A549 (cell line): ENCODE data around the gene RAB14. TPM values are rescaled to one million over a fixed set of nuclear protein-coding genes. Genes with fewer than 3 reads are reported as not detected.

Experiments
- ATAC-seq, 2 experiments: fragments of 200-7000 bp in 1 of 2; fragments of >200 bp in 1 of 2; cut with Nextera tagmentation in 1 of 2; cut with Tn5 transposase in 1 of 2; 3 replicates each; pipeline versions ENCODE4 v1.8.0 to v1.9.1; 2018 to 2020; ENCODE audit warnings: mild to moderate bottlenecking in 1 of 2, moderate library complexity in 1 of 2
- CTCF ChIA-PET: fragments of 300-600 bp; sonication (Branson Sonifier 250); formaldehyde crosslinking; extraction: SDS; loops from one replicate; lab custom pipeline; 2021; ENCODE audit warnings: antibody characterized with exemption, inconsistent platforms; lab: Yijun Ruan, JAX
- POLR2A ChIA-PET: fragments of 350-600 bp; formaldehyde crosslinking; extraction: SDS; loops from one replicate; lab custom pipeline; 2021; ENCODE audit warnings: antibody characterized with exemption, inconsistent platforms; lab: Yijun Ruan, JAX
- DNase-seq, 2 experiments: peaks; one replicate each; pipeline versions ENCODE4 v3.0.0 to v3.0.0-alpha.2; 2011 to 2016; ENCODE audit warnings: low read depth in 1 of 2, low spot score in 1 of 2
- FAIRE-seq: peaks from 2 replicates; lab custom pipeline; 2011; peaks lifted over from hg19 to GRCh38; lab: Jason Lieb, UNC
- H3K27ac ChIP-seq, 2 experiments: fragments of >200 bp; sonication (Bioruptor Twin); formaldehyde crosslinking; 3 replicates each; pipeline ENCODE4 v1.5.1; 2016 to 2017
- H3K4me1 ChIP-seq: fragments of >200 bp; sonication (Bioruptor Twin); formaldehyde crosslinking; 3 replicates; pipeline ENCODE4 v1.6.1; 2016
- H3K4me2 ChIP-seq: fragments of >200 bp; sonication (Bioruptor Twin); formaldehyde crosslinking; 3 replicates; pipeline ENCODE4 v1.6.1; 2016
- H3K4me3 ChIP-seq: fragments of >200 bp; sonication (Bioruptor Twin); formaldehyde crosslinking; 3 replicates; pipeline ENCODE4 v1.5.1; 2016
- H3K9me3 ChIP-seq: fragments of >200 bp; sonication (Bioruptor Twin); formaldehyde crosslinking; 3 replicates; pipeline ENCODE4 v1.6.1; 2016
- CBX8 ChIP-seq: fragments of 200-600 bp; sonication (generic); IDR thresholded peaks from 2 replicates; pipeline ENCODE4 v1.6.1; 2016
- CEBPB ChIP-seq, 2 experiments: fragments of >200 bp in 1 of 2; sonication (Bioruptor Twin) in 1 of 2; formaldehyde crosslinking in 1 of 2; IDR thresholded peaks; 2 replicates each; pipeline ENCODE4 v1.6.1; 2012 to 2016
- CHD4 ChIP-seq: fragments of 200-600 bp; sonication (generic); IDR thresholded peaks from 2 replicates; pipeline ENCODE4 v1.6.1; 2016; ENCODE audit warnings: antibody characterized with exemption, mild to moderate bottlenecking, borderline replicate concordance
- FOSB ChIP-seq: fragments of 250-450 bp; sonication (Bioruptor Pico); IDR thresholded peaks from 2 replicates; pipeline ENCODE4 v1.5.0; 2020; ENCODE audit warnings: mild to moderate bottlenecking, moderate library complexity
- FOSL2 ChIP-seq, 2 experiments: fragments of 450-650 bp in 1 of 2; fragments of >200 bp in 1 of 2; sonication (Bioruptor Twin) in 1 of 2; formaldehyde crosslinking; IDR thresholded peaks; 2 replicates each; pipeline versions ENCODE4 v1.5.0 to v1.6.1; 2016 to 2020; ENCODE audit warnings: mild to moderate bottlenecking in 1 of 2, moderate library complexity in 1 of 2
- FOXS1 ChIP-seq: fragments of 250-450 bp; sonication (Bioruptor Pico); IDR thresholded peaks from 2 replicates; pipeline ENCODE4 v1.5.0; 2020; ENCODE audit warnings: mild to moderate bottlenecking, moderate library complexity
- GATA3 ChIP-seq: IDR thresholded peaks from 2 replicates; pipeline ENCODE4 v1.6.1; 2012; ENCODE audit warnings: borderline replicate concordance
- HDAC2 ChIP-seq: fragments of 200-600 bp; sonication (generic); IDR thresholded peaks from 2 replicates; pipeline ENCODE4 v1.6.1; 2016
- HOXB5 ChIP-seq: fragments of 250-450 bp; sonication (Bioruptor Pico); IDR thresholded peaks from 2 replicates; pipeline ENCODE4 v1.5.0; 2020; ENCODE audit warnings: mild to moderate bottlenecking, moderate library complexity
- JUN ChIP-seq, 2 experiments: fragments of >200 bp; sonication (Bioruptor Twin); formaldehyde crosslinking; IDR thresholded peaks; 2 replicates in 1 of 2; 3 replicates in 1 of 2; pipeline ENCODE4 v1.6.1; 2016 to 2017
- KDM1A ChIP-seq: fragments of 200-600 bp; sonication (generic); IDR thresholded peaks from 2 replicates; pipeline ENCODE4 v1.6.1; 2016; ENCODE audit warnings: low read depth, mild to moderate bottlenecking
- MAFK ChIP-seq: fragments of 450-650 bp; IDR thresholded peaks from 2 replicates; pipeline ENCODE4 v1.6.1; 2014; ENCODE audit not compliant: partially characterized antibody
- MYC ChIP-seq: IDR thresholded peaks from 2 replicates; pipeline ENCODE4 v1.6.1; 2012; ENCODE audit warnings: mild to moderate bottlenecking, inconsistent platforms, low read length, improper control_type of control experiment, borderline replicate concordance
- NPAS2 ChIP-seq: fragments of 250-450 bp; sonication (Bioruptor Pico); IDR thresholded peaks from 2 replicates; pipeline ENCODE4 v1.8.0; 2022; ENCODE audit warnings: mild to moderate bottlenecking, moderate library complexity, borderline replicate concordance
- POLR2A ChIP-seq: IDR thresholded peaks from 2 replicates; pipeline ENCODE4 v1.6.1; 2012; ENCODE audit warnings: mild to moderate bottlenecking, low read length
- RAD21 ChIP-seq, 2 experiments: fragments of >200 bp in 1 of 2; sonication (Bioruptor Twin) in 1 of 2; formaldehyde crosslinking in 1 of 2; IDR thresholded peaks in 1 of 2; conservative IDR thresholded peaks in 1 of 2; 2 replicates in 1 of 2; 3 replicates in 1 of 2; pipeline ENCODE4 v1.6.1; 2012 to 2018; ENCODE audit warnings: inconsistent platforms in 1 of 2
- RCOR1 ChIP-seq: fragments of 150-350 bp; IDR thresholded peaks from 2 replicates; pipeline ENCODE4 v1.6.1; 2014; ENCODE audit warnings: antibody characterized with exemption, low read length, low read depth
- RFX5 ChIP-seq: fragments of 450-650 bp; IDR thresholded peaks from 2 replicates; pipeline ENCODE4 v1.7.1; 2014; ENCODE audit warnings: antibody characterized with exemption, mild to moderate bottlenecking, moderate library complexity
- RNF2 ChIP-seq: fragments of 200-600 bp; sonication (generic); IDR thresholded peaks from 2 replicates; pipeline ENCODE4 v1.6.1; 2016; ENCODE audit warnings: low read depth, mild to moderate bottlenecking, antibody characterized with exemption, moderate library complexity, borderline replicate concordance
- TFCP2L1 ChIP-seq: fragments of 250-450 bp; sonication (Bioruptor Pico); IDR thresholded peaks from 2 replicates; pipeline ENCODE4 v1.5.0; 2021; ENCODE audit warnings: mild to moderate bottlenecking
- ZSCAN20 ChIP-seq: fragments of 250-450 bp; sonication (Bioruptor Pico); IDR thresholded peaks from 2 replicates; pipeline ENCODE4 v1.8.0; 2022; ENCODE audit warnings: mild to moderate bottlenecking, moderate library complexity
- WGBS: methylation state at CpG from one replicate; pipeline ENCODE4 v1.1.6; 2017; ENCODE audit errors: missing lambda C conversion rate; 5-methylcytosine and 5-hydroxymethylcytosine counted together
- polyA plus RNA-seq, 4 experiments: library from polyadenylated mRNA; depleted of rRNA in 3 of 4; stranded (reverse); fragments of >200 nt; fragmentation: RNase III in 1 of 4; extraction: RNeasy Plus Mini Kit Qiagen cat#74134 plus additional on column Dnase treatment in 1 of 4; gene quantifications; 2 replicates in 3 of 4; 3 replicates in 1 of 4; pipeline ENCODE4 v1.2.3, GENCODE V29; 2011 to 2017
- TF ChIP-seq, protein P1 (sequence below): fragments of 150-350 bp; IDR thresholded peaks from 2 replicates; pipeline ENCODE4 v1.6.1; 2014; ENCODE audit warnings: low read depth, mild to moderate bottlenecking, low read length
- TF ChIP-seq, protein P2 (sequence below): fragments of 250-450 bp; sonication (Bioruptor Pico); IDR thresholded peaks from 2 replicates; pipeline ENCODE4 v1.5.0; 2020; ENCODE audit warnings: low read depth, mild to moderate bottlenecking, moderate library complexity

The RAB14 gene
- polyA plus RNA-seq, 2 of the 4 experiments (the other 2 are of a cell fraction), result 38.4 to 54.1 TPM

DNA sequence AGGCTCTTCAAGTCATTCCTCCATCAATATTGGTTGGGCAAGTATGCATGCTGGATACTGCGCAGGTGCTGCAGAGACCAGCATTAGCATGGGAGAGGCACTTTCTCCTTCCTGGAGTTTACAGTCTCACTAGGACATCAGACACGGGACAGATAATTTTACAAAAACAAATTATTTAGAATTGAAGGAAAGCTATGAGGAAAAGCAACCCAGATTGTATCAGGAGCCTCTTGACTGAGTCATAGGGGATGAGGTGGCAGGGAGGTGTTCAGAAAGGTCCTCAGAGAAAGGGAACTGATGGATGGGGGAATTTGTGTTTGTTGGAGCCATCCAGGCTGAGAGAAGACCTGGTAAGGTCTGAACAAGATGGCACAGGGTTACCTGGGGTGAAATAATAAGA lies 24.5 kb upstream of the RAB14 start:
- POLR2A ChIA-PET, result interaction anchor here (0.6 kb wide), 1 partner anchor 42 kb away, joined by 3 read pairs; the partner anchor contains the start of gene GSN
- peak in 1 of 2 experiments; percentile 46; a peak in 2 of 6 replicates for ATAC-seq
- FAIRE-seq, result no peak

DNA sequence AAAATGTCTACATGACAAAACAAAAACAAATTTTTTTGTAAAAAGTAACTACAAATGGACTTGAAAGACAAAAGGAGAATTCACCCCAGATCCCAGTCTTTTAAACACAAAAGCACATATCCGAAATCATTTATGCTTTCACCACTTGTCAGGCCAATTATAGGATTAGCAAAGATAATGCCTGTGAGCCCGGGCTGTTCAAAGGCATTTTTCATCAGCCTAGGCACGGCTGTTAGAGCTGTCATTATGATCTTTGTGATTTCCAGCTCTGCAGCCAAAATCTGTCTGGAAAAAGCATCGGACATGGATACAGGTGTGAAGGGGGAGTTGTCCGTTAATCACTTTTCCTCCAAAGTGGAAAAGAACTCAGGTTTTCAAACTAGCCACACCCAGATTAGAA lies 23.6 kb upstream of the RAB14 start:
- POLR2A ChIA-PET, result no interaction called here

More for the DNA sequence above, 24.5 kb upstream of the RAB14 start:
- WGBS, result 50% methylated on average over 2 of the region's 2 CpGs
- Histone ChIP-seq H3K9me3 (no peaks in the 10 kb centered on the region), H3K4me2 (no peak overlapping the region), H3K27ac (no peak overlapping the region), H3K4me1 (0 out of 3 replicates have a peak, but pooled peaks cover 12% of the 10 kb centered on the region), H3K4me3 (no peak overlapping the region)
- CTCF ChIA-PET, result interaction anchor here (0.6 to 9.3 kb wide), 7 partner anchors 8 to 278 kb away, joined by 3 to 74 read pairs (median 6); no protein-coding TSS in a partner anchor
- TF ChIP-seq JUN (IDR thresholded peaks at IDR 0.05) (no peak), POLR2A (no peak), FOSL2 (IDR thresholded peaks at IDR 0.05) (no peak), FOSL2 (CRISPR knock-in tag; IDR thresholded peaks at IDR 0.05) (no peak), CBX8 (no peak), ZSCAN20 (CRISPR knock-in tag) (no peak), CEBPB (IDR thresholded peaks at IDR 0.05) (no peak), GATA3 (no peak), RCOR1 (no peak), MYC (no peak), TFCP2L1 (CRISPR knock-in tag) (no peak), FOSB (CRISPR knock-in tag) (no peak), FOXS1 (no peak), HOXB5 (CRISPR knock-in tag) (no peak), NPAS2 (CRISPR knock-in tag) (no peak), KDM1A (no peak), RFX5 (no peak)
- TF ChIP-seq, protein P1, sequence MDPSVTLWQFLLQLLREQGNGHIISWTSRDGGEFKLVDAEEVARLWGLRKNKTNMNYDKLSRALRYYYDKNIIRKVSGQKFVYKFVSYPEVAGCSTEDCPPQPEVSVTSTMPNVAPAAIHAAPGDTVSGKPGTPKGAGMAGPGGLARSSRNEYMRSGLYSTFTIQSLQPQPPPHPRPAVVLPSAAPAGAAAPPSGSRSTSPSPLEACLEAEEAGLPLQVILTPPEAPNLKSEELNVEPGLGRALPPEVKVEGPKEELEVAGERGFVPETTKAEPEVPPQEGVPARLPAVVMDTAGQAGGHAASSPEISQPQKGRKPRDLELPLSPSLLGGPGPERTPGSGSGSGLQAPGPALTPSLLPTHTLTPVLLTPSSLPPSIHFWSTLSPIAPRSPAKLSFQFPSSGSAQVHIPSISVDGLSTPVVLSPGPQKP, result no peak
- TF ChIP-seq, protein P2, sequence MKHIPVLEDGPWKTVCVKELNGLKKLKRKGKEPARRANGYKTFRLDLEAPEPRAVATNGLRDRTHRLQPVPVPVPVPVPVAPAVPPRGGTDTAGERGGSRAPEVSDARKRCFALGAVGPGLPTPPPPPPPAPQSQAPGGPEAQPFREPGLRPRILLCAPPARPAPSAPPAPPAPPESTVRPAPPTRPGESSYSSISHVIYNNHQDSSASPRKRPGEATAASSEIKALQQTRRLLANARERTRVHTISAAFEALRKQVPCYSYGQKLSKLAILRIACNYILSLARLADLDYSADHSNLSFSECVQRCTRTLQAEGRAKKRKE (CRISPR knock-in tag), result no peak
- DNase-seq, result no peak

More for the DNA sequence above, 23.6 kb upstream of the RAB14 start:
- H3K4me3 ChIP-seq, result no peak overlapping the region
- DNase-seq (no peak), ATAC-seq (no peak), FAIRE-seq (no peak)
- H3K9me3 ChIP-seq, result no peaks in the 10 kb centered on the region
- CTCF ChIA-PET, result interaction anchor here (1.1 to 9.3 kb wide), 6 partner anchors 10 to 175 kb away, joined by 3 to 74 read pairs (median 8); no protein-coding TSS in a partner anchor
- TF ChIP-seq MAFK (no peak), RAD21 (conservative IDR thresholded peaks at IDR 0.05 in 1 of 2, IDR thresholded peaks at IDR 0.05 in 1 of 2) (no peak), CHD4 (no peak), HDAC2 (no peak), RNF2 (no peak), KDM1A (no peak)
- TF ChIP-seq, protein P2 (CRISPR knock-in tag), result no peak
- no peak overlapping the region for H3K27ac ChIP-seq
- H3K4me2 ChIP-seq, result no peak overlapping the region
- 83% methylated on average over 5 of the region's 5 CpGs for WGBS
- H3K4me1 ChIP-seq, result 0 out of 3 replicates have a peak, but pooled peaks cover 12% of the 10 kb centered on the region
